GM12892 (cell line): ENCODE results near the gene SLC6A6.

Experiments used
- POLR2A ChIP-seq: IDR thresholded peaks from 2 replicates; pipeline ENCODE4 v1.6.1; 2011; ENCODE audit warnings: low read depth, low read length, control low read depth
- POLR2AphosphoS5 ChIP-seq: IDR thresholded peaks from 2 replicates; pipeline ENCODE4 v1.6.1; 2011; ENCODE audit warnings: low read depth, low read length, control low read depth

- TF ChIP-seq POLR2A (no peak), POLR2AphosphoS5 (no peak)
Measured at GRCh38 chr3:14467814-14468620, 65.6 kb downstream of the SLC6A6 start.
